Lung (tissue), 12 donors: Measurements from ENCODE around the gene SIM2. TPM values are rescaled to one million over a fixed set of nuclear protein-coding genes. Genes with fewer than 3 reads are reported as not detected.

Source experiments
- ATAC-seq: fragments of 200-7000 bp; cut with Tn5 transposase; one replicate; pipeline ENCODE4 v1.9.1; 2020; ENCODE audit warnings: moderate number of reproducible peaks; ENCODE audit not compliant: insufficient read depth, low FRiP score
- DNase-seq, 3 donors: peaks; one replicate each; pipeline ENCODE4 v3.0.0-alpha.2; 2013 to 2017
- H3K27ac ChIP-seq, 2 donors: one replicate each; pipeline ENCODE4 v1.5.1; 2013; ENCODE audit warnings: mild to moderate bottlenecking in 2 of 2, moderate library complexity in 2 of 2, control low read depth in 1 of 2, inconsistent platforms in 1 of 2, low read depth in 1 of 2, low read length in 1 of 2
- H3K27me3 ChIP-seq, 3 donors: one replicate each; pipeline ENCODE4 v1.5.1; 2013; ENCODE audit warnings: low read length in 2 of 3; ENCODE audit not compliant: control insufficient read depth in 3 of 3, insufficient read depth in 3 of 3
- H3K36me3 ChIP-seq, 4 donors: one replicate each; pipeline ENCODE4 v1.5.1; 2013; ENCODE audit warnings: low read length in 4 of 4, mild to moderate bottlenecking in 1 of 4, moderate library complexity in 1 of 4; ENCODE audit not compliant: control insufficient read depth in 4 of 4, insufficient read depth in 4 of 4
- H3K4me1 ChIP-seq, 5 donors: one replicate each; pipeline ENCODE4 v1.5.1; 2013; ENCODE audit warnings: low read length in 5 of 5, mild to moderate bottlenecking in 2 of 5, moderate library complexity in 1 of 5; ENCODE audit not compliant: control insufficient read depth in 5 of 5, insufficient read depth in 5 of 5
- H3K4me3 ChIP-seq: one replicate; pipeline ENCODE4 v1.5.1; 2013; ENCODE audit warnings: mild to moderate bottlenecking, control low read depth, moderate library complexity
- H3K9ac ChIP-seq, 2 donors: one replicate each; pipeline ENCODE4 v1.5.1; 2013; ENCODE audit warnings: low read length in 2 of 2, control low read depth in 1 of 2; ENCODE audit not compliant: insufficient read depth in 1 of 2
- H3K9me3 ChIP-seq, 4 donors: one replicate each; pipeline ENCODE4 v1.5.1; 2013; ENCODE audit warnings: low read length in 3 of 4, mild to moderate bottlenecking in 1 of 4, moderate library complexity in 1 of 4; ENCODE audit not compliant: control insufficient read depth in 4 of 4, insufficient read depth in 3 of 4
- WGBS, 2 donors: extraction: QIAGEN DNeasy Blood & Tissue Kit; methylation state at CpG; one replicate each; pipeline ENCODE4 v1.1.7; 2013; 5-methylcytosine and 5-hydroxymethylcytosine counted together
- polyA plus RNA-seq, 2 donors: library from polyadenylated mRNA; stranded (reverse); fragments of 200-250 nt; gene quantifications; one replicate each; pipeline ENCODE4 v1.2.1, GENCODE V29; 2013
- total RNA-seq, 2 donors: library from RNA; depleted of rRNA in 1 of 2; stranded (reverse); fragments of >200 nt in 1 of 2; gene quantifications; one replicate each; pipeline ENCODE4 v1.2.1, GENCODE V29; 2014 to 2021
- TF ChIP-seq, protein P1 (sequence below): IDR thresholded peaks from 2 replicates; pipeline ENCODE4 v1.5.1; 2012; ENCODE audit warnings: mild to moderate bottlenecking; ENCODE audit errors: control extremely low read depth, extremely low read depth
- donor health status: control.
- donor health status: control.
- donor health status: Bipolar disorder and iron deficiency.
- donor health status: healthy.
- donor health status: DM: yes; HTN: yes; CAD: no.

Gene SIM2
- total and polyA plus RNA-seq, 4 donors, result not detected

DNA sequence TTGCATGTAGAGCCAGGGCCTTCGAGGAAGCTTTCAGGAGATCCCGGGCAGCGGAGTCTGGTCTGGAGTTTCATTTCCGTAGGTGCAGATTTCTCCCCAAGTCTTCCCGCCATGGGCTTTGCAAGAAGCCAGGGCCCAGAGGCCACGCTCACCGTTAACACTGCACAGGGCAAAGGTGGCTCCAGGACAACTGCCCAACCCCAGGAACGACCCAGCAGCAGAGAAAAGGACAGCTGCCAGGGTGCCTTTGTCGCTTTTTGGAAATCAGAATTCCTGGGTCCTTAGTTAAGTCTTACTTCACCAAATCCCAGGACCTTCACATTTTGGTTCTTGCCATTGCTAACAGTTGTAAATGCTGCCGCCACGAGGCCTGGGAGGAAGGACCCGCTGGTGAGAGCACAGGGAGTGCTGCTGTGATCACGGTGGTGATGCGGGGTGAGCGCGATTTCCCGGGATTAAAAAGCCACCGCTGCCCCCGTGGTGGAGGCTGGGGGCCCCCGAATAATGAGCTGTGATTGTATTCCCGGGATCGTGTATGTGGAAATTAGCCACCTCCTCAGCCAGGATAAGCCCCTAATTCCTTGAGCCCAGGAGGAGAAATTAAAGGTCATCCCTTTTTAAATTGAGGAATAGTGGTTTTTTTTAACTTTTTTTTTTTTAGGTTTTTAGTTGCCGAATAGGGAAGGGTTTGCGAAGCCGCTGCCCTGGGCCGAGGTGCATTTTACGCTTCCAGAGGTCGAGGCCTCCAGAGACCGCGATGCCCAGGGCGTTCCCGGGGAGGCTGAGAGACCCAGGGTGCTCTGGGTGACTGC, 8.2 kb downstream of the SIM2 start:
- ATAC-seq, result no peak
- H3K9ac ChIP-seq, result no peak overlapping the region
- H3K27ac ChIP-seq, result no peak overlapping the region
- no peak overlapping the region for H3K4me3 ChIP-seq
- peak; percentile 57 to 64 (median 62) for DNase-seq
- H3K27me3 ChIP-seq, result peaks cover 0 to 98% (median 89%) of the 10 kb centered on the region in 3 donors
- peaks cover 0 to 13% (median 0%) of the 10 kb centered on the region in 4 donors for H3K9me3 ChIP-seq
- TF ChIP-seq, protein P1, sequence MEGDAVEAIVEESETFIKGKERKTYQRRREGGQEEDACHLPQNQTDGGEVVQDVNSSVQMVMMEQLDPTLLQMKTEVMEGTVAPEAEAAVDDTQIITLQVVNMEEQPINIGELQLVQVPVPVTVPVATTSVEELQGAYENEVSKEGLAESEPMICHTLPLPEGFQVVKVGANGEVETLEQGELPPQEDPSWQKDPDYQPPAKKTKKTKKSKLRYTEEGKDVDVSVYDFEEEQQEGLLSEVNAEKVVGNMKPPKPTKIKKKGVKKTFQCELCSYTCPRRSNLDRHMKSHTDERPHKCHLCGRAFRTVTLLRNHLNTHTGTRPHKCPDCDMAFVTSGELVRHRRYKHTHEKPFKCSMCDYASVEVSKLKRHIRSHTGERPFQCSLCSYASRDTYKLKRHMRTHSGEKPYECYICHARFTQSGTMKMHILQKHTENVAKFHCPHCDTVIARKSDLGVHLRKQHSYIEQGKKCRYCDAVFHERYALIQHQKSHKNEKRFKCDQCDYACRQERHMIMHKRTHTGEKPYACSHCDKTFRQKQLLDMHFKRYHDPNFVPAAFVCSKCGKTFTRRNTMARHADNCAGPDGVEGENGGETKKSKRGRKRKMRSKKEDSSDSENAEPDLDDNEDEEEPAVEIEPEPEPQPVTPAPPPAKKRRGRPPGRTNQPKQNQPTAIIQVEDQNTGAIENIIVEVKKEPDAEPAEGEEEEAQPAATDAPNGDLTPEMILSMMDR, result no peak
- 12 to 13% methylated on average over 32 of the region's 32 CpGs for WGBS, 2 donors
- H3K36me3 ChIP-seq, result no peaks in the 10 kb centered on the region
- peaks cover 0 to 30% (median 12%) of the 10 kb centered on the region in 5 donors for H3K4me1 ChIP-seq

DNA sequence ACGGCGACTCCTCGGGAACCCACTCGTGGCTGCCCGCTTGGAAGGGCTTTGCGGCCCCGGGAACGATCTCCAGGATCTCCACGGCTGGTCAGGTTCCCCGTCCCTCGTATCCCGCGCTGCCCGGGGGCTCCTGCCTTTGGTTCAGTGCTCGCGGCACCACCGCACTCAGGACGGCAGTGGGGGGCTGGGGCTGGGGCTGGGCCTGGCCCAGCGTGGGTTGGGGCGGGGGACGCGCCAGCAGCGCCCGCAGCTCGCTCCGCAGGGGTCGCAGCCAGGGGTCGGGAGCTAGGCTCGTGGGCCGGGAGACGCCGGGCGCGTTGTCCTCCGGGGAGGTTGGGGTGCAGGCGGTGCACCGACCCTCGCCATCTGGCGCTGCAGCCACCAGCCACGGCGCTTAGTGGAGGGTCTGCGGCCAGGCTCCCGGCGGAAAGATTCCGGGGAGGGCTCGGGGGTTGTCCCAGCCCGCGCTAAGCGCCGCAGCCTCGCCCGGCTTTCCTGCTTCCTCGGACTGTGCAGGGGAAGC, 8.9 kb downstream of the SIM2 start:
- 2 to 4% methylated on average over 42 to 53 of the region's 53 CpGs for WGBS, 2 donors
- Histone ChIP-seq H3K9ac (no peak overlapping the region), H3K36me3 (no peaks in the 10 kb centered on the region), H3K9me3 (peaks cover 0 to 13% (median 0%) of the 10 kb centered on the region in 4 donors), H3K27ac (no peak overlapping the region), H3K4me3 (no peak overlapping the region), H3K27me3 (peaks cover 0 to 98% (median 89%) of the 10 kb centered on the region in 3 donors), H3K4me1 (peaks cover 0 to 30% (median 12%) of the 10 kb centered on the region in 5 donors)
- no peak for ATAC-seq
- TF ChIP-seq, protein P1, result no peak
- DNase-seq, result peak in 1 of 3 donors; percentile 11

DNA sequence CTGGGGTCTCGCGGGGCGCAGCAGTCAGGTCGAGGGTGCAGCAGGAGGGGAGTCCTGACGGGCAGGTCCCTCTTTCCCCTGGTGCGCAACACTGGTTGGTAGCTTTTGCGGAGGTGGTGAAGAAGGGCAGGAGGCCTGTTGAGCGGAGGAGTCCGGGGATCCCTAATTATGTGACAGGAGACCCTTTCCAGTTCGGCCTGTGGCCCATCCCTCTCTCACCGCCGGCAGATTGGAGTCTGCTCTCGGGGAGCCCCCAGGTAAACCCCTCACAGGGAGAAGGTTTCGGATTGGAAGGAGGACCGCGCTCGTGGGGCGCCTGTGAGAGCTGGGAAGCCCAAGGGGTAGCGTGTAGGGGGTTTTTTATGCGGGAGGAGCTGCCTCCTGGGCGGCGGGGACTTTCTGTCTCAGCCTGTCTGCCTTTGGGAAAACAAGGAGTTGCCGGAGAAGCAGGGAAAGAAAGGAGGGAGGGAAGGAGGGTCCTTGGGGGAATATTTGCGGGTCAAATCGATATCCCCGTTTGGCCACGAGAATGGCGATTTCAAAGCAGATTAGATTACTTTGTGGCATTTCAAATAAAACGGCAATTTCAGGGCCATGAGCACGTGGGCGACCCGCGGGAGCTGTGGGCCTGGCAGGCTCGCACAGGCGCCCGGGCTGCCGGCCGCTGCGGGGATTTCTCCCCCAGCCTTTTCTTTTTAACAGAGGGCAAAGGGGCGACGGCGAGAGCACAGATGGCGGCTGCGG, 9.5 kb downstream of the SIM2 start:
- Histone ChIP-seq H3K9me3 (peaks cover 0 to 8% (median 0%) of the 10 kb centered on the region in 4 donors), H3K4me3 (no peak overlapping the region), H3K36me3 (no peaks in the 10 kb centered on the region), H3K4me1 (peaks cover 0 to 30% (median 12%) of the 10 kb centered on the region in 5 donors), H3K27ac (no peak overlapping the region), H3K9ac (no peak overlapping the region), H3K27me3 (peaks cover 0 to 98% (median 89%) of the 10 kb centered on the region in 3 donors)
- ATAC-seq (no peak), DNase-seq (peak in 1 of 3 donors; percentile 14)
- 4 to 5% methylated on average over 39 to 44 of the region's 44 CpGs for WGBS, 2 donors
- TF ChIP-seq, protein P1, result no peak
